Psoas muscle (tissue), 8 donors: ENCODE data around the gene ANK2. TPM values are rescaled to one million over a fixed set of nuclear protein-coding genes. Genes with fewer than 3 reads are reported as not detected.

Source experiments
- ATAC-seq, 4 donors: fragments of 200-7000 bp; cut with Tn5 transposase; one replicate each; pipeline ENCODE4 v1.9.1; 2020; ENCODE audit warnings: moderate library complexity in 3 of 4, mild to moderate bottlenecking in 2 of 4
- DNase-seq, 2 donors: peaks; one replicate each; pipeline ENCODE4 v3.0.0-alpha.2; 2020
- H3K27ac ChIP-seq: fragments of 200-600 bp; one replicate; pipeline ENCODE4 v1.8.0; 2022
- H3K27me3 ChIP-seq, 3 donors: fragments of 200-600 bp in 1 of 3; one replicate each; pipeline versions ENCODE4 v1.6.1 to v1.8.0; 2013 to 2022; ENCODE audit warnings: low read length in 2 of 3, mild to moderate bottlenecking in 2 of 3, moderate library complexity in 1 of 3; ENCODE audit not compliant: insufficient read depth in 3 of 3
- H3K36me3 ChIP-seq, 2 donors: fragments of 200-600 bp in 1 of 2; one replicate each; pipeline versions ENCODE4 v1.6.1 to v1.8.0; 2013 to 2022; ENCODE audit warnings: low read depth in 1 of 2, mild to moderate bottlenecking in 1 of 2, moderate library complexity in 1 of 2; ENCODE audit not compliant: insufficient read depth in 1 of 2
- H3K4me1 ChIP-seq: fragments of 200-600 bp; one replicate; pipeline ENCODE4 v1.8.0; 2022
- H3K4me3 ChIP-seq: fragments of 200-600 bp; one replicate; pipeline ENCODE4 v1.8.0; 2022; ENCODE audit warnings: mild to moderate bottlenecking
- H3K9me3 ChIP-seq: fragments of 200-600 bp; one replicate; pipeline ENCODE4 v1.8.0; 2022
- WGBS, 3 donors: extraction: QIAGEN DNeasy Blood & Tissue Kit; methylation state at CpG; one replicate each; pipeline versions ENCODE4 v1.1.6 to v1.1.7; 2013; 5-methylcytosine and 5-hydroxymethylcytosine counted together
- intact Hi-C, 2 donors: fragments of 100-400 bp; cut with DNase I; formaldehyde crosslinking; loops; one replicate each; pipeline versions ENCODE4 v1.11.0 to v1.14.2; 2022
- polyA plus RNA-seq, 3 donors: library from polyadenylated mRNA; stranded (reverse); fragments of 200-250 nt; gene quantifications; one replicate each; pipeline ENCODE4 v1.2.3, GENCODE V29; 2013
- total RNA-seq, 4 donors: library from RNA; stranded (reverse); fragmentation: NEBNext Ultra II Directional in 2 of 4; extraction: Animal tissue kit (Norgen Biotek cat#: 25700) in 2 of 4; gene quantifications; one replicate each; pipeline versions ENCODE4 v1.2.1 to v1.2.4, GENCODE V29; 2021 to 2023
- TF ChIP-seq, protein P1 (sequence below): fragments of 200-600 bp; IDR thresholded peaks from one replicate; pipeline ENCODE4 v1.8.0; 2022; ENCODE audit warnings: antibody characterized with exemption
- donor health status: healthy with polysubstance abuse.
- donor health status: DM: no; HTN: no; CAD: no; lungs with moderate emphysema.
- donor health status: Bipolar disorder and iron deficiency.
- donor health status: healthy.
- donor health status: DM: yes; HTN: yes; CAD: no.
- donor health status: DM: no; HTN: no; CAD: no.
- donor health status: DM: no; HTN: no; CAD: no.
- donor health status: DM: yes; HTN: yes; CAD: no.

The ANK2 gene
- total and polyA plus RNA-seq, 7 donors, result 14.1 to 153 (median 78.5) TPM

DNA sequence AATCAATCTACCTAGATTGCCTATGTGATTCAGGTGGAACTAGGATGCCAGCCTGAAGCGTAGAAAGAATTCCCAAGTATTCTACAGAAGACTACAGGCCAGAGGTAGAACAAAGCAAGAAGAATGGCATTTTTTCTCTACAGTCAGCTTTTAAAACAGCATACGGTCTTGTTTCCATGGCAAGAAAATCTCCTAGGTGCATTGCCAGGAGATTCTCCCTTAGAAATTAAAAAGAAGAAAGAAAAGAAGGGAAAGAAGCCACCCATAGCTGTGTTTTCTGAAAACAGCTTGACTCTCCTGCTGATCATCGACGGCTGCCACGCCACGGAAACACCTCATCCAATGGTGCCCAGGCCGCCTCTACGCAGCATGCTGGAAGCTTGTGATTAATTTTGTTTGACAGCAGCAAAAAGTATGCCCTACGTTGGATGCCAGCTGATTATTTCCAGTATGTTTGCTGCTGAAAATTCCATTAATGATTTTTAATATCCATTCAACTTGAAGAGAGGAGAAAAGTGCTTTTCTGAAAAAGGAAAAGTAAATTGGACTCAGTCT is 24.1 kb downstream of the ANK2 start:
- TF ChIP-seq, protein P1, sequence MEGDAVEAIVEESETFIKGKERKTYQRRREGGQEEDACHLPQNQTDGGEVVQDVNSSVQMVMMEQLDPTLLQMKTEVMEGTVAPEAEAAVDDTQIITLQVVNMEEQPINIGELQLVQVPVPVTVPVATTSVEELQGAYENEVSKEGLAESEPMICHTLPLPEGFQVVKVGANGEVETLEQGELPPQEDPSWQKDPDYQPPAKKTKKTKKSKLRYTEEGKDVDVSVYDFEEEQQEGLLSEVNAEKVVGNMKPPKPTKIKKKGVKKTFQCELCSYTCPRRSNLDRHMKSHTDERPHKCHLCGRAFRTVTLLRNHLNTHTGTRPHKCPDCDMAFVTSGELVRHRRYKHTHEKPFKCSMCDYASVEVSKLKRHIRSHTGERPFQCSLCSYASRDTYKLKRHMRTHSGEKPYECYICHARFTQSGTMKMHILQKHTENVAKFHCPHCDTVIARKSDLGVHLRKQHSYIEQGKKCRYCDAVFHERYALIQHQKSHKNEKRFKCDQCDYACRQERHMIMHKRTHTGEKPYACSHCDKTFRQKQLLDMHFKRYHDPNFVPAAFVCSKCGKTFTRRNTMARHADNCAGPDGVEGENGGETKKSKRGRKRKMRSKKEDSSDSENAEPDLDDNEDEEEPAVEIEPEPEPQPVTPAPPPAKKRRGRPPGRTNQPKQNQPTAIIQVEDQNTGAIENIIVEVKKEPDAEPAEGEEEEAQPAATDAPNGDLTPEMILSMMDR, result no peak
- no peak for DNase-seq
- Histone ChIP-seq H3K9me3 (no peaks in the 10 kb centered on the region), H3K4me1 (no peaks in the 10 kb centered on the region), H3K4me3 (no peak overlapping the region), H3K27me3 (no peaks in the 10 kb centered on the region), H3K36me3 (no peaks in the 10 kb centered on the region), H3K27ac (no peak overlapping the region)
- WGBS, 3 donors, result 71 to 74% (median 74%) methylated on average over 9 of the region's 9 CpGs
- intact Hi-C loops, result loop anchor here in 1 of 2 donors (10.0 kb wide), 1 partner anchor 129 kb away; no protein-coding TSS in a partner anchor
- no peak for ATAC-seq

DNA sequence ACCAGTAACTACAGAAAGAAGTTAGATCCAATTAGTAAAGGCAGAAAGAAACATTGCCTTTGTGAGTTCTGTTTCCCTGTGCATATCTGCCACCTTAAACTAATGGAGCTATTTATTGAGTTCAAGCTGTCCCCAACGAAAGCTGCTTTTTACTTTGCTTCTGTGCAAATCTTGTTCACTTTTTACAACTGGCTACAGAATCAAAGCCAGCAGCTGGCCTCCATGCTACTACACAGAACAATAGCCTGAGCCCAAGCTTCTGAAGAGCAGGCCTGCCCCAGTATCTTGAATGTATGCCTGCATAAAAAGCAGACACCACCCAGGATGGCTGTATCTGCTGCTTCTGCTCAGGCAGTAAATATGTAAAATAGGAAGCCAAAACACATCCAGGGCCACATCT is 28.1 kb downstream of the ANK2 start:
- intact Hi-C loops, result loop anchor here in 1 of 2 donors (10.0 kb wide), 1 partner anchor 133 kb away; no protein-coding TSS in a partner anchor
- no peak for DNase-seq
- WGBS, 3 donors, result 39 to 73% (median 49%) methylated on average over 1 of the region's 1 CpG
- H3K4me1 ChIP-seq, result no peaks in the 10 kb centered on the region
- no peaks in the 10 kb centered on the region for H3K27me3 ChIP-seq
- H3K9me3 ChIP-seq, result no peaks in the 10 kb centered on the region
- H3K27ac ChIP-seq, result no peak overlapping the region
- ATAC-seq, result no peak
- H3K4me3 ChIP-seq, result no peak overlapping the region
- TF ChIP-seq, protein P1, result no peak
- no peaks in the 10 kb centered on the region for H3K36me3 ChIP-seq

- TF ChIP-seq, protein P1, result no peak
These were observed 28.6 kb downstream of the ANK2 start for GRCh38 chr4:113078066-113078465.

GRCh38 chr4:113080050-113080449 is 30.6 kb downstream of the ANK2 start:
- ATAC-seq, result no peak

More at GRCh38 chr4:113078066-113078465, 28.6 kb downstream of the ANK2 start:
- intact Hi-C loops, result loop anchor here in 1 of 2 donors (10.0 kb wide), 1 partner anchor 133 kb away; no protein-coding TSS in a partner anchor
- 93 to 98% (median 95%) methylated on average over 5 of the region's 5 CpGs for WGBS, 3 donors
- H3K27ac ChIP-seq, result no peak overlapping the region
- H3K9me3 ChIP-seq, result no peaks in the 10 kb centered on the region
- no peak for ATAC-seq
- DNase-seq, result no peak
- H3K36me3 ChIP-seq, result no peaks in the 10 kb centered on the region
- H3K4me1 ChIP-seq, result no peaks in the 10 kb centered on the region
- H3K27me3 ChIP-seq, result no peaks in the 10 kb centered on the region
- no peak overlapping the region for H3K4me3 ChIP-seq

More at GRCh38 chr4:113080050-113080449, 30.6 kb downstream of the ANK2 start:
- no peaks in the 10 kb centered on the region for H3K36me3 ChIP-seq
- no peaks in the 10 kb centered on the region for H3K9me3 ChIP-seq
- intact Hi-C loops, result no loop called here
- no peak overlapping the region for H3K27ac ChIP-seq
- H3K27me3 ChIP-seq, result no peaks in the 10 kb centered on the region
- TF ChIP-seq, protein P1, result no peak
- H3K4me1 ChIP-seq, result no peaks in the 10 kb centered on the region
- H3K4me3 ChIP-seq, result no peak overlapping the region
- no peak for DNase-seq
- WGBS, 3 donors, result 93 to 94% (median 94%) methylated on average over 9 of the region's 9 CpGs
